GM18870 (cell line): Measurements from ENCODE around the gene CNMD.
"Not testable (repeated sequence)": the region's sequence is repeated elsewhere in the genome, so short reads cannot be mapped to it uniquely, and the experiment has no call there.

Experiments used
- ATAC-seq: cut with Tn5 transposase; IDR thresholded peaks from one replicate; pipeline ENCODE4 v1.9.1; 2021; ENCODE audit warnings: moderate library complexity; ENCODE audit not compliant: unreplicated experiment

CNMD gene

DNA sequence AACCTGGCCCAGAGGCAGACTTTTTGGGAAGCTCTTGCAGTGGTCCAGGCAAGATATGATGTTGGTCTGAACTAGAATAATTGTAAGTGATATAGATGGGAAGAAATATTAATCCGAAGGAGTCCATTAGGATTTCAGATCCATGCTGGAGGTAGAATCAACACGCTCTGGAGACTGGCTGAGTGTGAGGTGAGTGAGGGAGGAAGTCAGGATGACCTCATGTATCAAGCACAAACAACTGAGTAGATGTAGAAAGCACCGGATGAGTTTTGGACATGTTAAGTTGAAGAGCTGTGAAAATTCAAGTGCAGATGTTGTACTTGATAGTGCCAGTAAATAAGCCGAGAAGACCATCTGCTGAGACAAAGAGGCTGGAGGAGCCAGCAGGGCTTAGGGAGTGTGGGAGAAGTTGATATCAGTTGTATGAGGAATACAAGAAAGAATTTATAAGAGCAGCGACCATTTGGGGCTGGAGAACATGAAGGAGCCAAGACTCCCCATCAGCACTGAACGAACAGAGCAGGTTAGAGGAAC lies 5.3 kb upstream of the CNMD start:
- ATAC-seq: no peak

DNA sequence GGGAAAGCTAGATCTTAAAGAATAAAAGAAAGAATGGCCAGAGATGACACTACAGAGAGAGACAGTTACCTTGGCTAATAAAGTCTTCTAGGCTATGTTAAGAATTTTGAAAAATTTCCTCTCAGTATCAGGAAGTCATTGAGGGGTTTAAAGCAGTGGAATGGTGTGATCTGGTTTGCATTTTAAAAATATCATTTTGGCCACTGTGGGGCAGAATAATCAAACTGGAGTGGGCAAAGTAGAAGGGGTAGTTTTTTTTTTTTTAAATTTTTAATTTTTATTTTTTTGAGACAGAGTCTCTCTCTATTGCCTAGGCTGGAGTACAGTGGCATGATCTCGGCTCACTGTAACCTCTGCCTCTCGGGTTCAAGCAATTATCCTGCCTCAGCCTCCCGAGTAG lies 4.4 kb upstream of the CNMD start:
- ATAC-seq: no peak

DNA sequence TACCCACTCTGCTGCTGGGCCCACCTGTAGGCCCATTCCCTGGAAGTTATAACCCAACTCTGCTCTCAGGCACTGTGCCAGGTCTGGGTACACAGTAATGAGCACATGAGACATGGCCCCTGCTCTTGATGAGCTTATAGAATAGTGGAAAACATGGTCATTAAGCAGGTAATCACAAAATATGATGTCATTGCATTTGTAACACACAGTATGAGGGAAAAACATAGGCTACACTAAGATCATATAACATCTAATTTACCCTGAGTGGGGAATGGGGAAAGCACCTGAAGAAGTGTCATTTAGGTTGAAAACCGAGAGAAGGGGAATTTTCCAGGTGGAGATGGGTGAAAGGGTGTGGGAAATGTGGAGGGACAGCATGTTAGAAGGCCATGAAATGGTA lies 3.9 kb upstream of the CNMD start:
- no peak for ATAC-seq

DNA sequence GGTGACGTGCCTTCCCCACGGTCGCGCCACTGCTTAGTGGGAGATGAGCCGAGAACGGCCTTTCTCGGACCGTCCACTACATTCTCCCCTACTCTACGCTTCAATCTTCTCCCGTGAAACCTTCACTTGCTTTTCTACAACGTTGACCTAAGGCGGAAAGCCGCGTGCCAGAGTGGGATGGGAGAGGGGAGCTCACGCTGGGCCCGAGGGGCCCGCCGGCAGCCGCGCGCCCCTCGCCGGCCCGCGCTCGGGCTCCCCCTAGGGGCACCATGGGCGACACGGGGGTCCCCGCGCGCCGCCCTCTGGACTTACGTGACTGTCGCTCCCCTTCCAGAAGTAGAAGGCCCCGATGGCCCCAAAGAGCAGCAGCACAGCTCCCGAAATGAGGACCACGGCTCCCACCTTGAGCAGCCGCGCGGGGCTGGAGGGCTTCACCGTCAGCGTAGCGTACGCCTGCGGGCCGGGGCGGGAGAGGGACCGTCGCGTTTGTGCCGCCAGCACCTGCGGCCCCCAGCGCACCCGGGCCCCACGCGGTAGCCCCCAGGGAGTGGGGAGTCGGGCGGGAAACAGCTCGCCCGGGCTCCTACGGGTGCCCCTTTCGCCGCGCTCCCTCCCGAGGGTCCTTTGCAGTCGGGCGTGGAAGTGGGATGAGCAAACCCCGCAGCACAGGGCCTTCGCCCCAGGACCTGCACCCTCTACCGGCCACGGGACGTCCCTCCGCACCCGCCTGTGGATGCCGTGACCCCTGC lies 727 bp downstream of the CNMD start:
- ATAC-seq: no peak

DNA sequence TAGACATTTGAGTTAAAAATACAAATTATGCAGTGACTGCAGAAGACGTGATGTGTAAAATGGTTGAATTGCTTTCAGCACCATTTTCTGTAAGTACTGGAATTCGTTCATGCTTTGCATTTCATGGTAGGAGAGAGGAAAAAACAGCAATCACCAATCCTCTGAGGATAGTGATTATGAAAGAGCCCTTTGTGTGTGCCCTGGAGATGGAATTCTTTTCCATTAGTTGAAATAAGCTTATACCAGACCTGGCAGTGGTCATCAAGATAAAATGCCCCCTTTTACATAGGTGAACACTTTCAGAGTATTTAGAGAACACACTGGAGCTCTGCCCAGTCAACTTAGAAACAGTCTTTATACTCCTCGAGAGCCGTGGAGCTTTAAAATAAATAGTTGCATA lies 1.7 kb downstream of the CNMD start:
- ATAC-seq: no peak

DNA sequence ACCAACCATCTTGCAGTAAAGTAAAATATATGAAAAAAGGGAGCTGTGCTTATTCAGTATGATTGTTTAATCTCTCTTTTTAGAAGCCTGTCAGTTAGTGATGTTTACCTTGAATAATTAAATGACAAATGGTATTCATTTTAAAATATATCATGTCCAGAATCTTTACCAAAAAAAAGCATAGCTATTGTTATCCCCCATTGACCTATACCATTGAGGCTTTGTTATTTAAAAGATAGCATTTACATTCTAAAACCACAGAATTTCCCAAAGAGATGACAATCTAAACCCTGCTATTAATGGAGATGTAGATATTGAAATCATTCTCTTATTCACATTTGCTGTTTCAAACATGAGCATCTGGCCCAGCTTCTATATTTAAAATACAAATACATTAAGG lies 2.2 kb downstream of the CNMD start:
- no peak for ATAC-seq

GRCh38 chr13:52736891-52737290 lies 2.7 kb downstream of the CNMD start:
- no peak for ATAC-seq

DNA sequence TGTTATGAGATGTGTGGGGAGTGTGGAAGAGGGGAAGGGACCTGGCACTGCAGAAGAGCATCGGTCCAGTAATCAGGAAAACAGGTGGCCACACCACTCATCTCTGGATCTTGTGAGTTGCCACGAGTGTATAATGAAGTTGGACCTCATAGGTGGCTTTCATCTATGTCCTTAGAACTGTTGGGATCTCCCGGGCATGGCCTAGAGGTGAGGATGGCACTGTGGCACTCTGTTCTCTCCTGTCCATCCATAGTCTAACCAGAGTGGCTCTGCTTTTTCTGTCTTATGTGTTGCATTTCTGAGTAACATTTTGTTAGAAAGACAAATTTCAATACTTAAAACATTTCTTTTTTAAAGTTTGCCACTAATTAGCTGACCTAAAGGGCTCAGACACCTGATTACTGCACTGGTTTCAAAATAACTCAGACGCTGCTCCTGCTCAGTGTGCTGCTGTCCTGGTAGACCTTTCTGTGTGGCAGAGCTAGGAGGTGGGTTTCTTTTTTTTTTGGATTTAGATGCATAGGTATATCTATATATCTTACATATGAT lies 5.5 kb downstream of the CNMD start:
- no peak for ATAC-seq

DNA sequence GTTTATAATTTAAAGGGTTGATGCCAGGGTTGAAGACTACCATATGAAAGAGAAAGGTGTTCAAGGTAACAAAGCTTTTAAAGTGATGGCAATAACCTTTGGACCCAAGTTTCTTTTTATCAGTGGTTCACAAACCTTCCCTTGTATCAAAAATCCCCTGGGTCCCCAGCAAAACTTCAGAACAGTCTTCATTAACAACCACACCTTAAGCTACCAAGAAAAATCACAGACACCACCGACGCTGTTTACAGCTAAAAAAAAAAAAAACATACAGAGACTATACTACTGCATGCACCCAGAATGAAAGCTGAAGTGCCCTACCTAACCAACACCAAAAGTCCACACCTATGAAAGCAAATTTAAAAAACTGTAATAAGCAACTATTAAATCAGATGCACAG lies 13.4 kb downstream of the CNMD start:
- ATAC-seq: no peak

- no peak for ATAC-seq
These were observed 14.3 kb downstream of the CNMD start for GRCh38 chr13:52725302-52725701.

DNA sequence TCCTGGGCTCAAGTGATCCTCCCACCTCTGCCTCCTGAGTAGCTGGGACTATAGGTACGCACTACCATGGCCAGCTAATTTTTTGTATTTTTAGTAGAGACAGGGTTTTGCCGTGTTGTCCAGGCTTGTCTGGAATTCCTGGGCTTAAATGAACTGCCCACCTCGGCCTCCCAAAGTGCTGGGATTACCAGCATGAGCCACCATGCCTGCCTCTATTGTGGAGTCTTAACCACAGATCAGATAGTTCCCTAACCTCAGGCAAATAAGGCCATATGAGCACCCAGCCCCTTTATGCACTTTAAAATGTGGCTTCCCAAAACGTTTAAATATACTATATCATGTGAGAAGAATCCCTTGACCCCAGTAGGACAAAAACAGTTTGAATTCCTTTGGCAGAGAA lies 16.4 kb downstream of the CNMD start:
- no peak for ATAC-seq

- ATAC-seq: not testable (repeated sequence)
These were observed 18.3 kb downstream of the CNMD start for GRCh38 chr13:52721356-52721755.

GRCh38 chr13:52720904-52721303 lies 18.7 kb downstream of the CNMD start:
- not testable (repeated sequence) for ATAC-seq

- no peak for ATAC-seq
These were observed 25.7 kb downstream of the CNMD start for GRCh38 chr13:52713894-52714293.

DNA sequence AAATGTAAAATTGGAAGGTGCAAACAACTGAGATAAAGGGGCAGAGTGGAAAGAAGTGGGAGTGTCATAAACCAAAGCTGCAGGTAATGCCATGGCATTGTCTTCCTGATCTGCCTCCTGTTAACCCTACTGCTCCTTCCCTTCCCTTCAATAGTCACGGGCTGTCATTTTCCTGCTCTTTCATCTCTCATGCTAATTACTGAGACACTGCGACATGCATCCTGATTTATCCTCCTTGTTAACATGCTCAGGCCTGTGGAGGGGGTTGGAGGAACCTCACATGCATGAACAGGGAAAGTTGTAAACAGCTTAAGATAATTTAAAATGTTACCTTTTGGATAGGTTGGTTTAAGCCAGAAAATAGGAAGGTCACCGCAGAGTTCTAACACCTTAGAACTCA lies 27.2 kb downstream of the CNMD start:
- no peak for ATAC-seq

DNA sequence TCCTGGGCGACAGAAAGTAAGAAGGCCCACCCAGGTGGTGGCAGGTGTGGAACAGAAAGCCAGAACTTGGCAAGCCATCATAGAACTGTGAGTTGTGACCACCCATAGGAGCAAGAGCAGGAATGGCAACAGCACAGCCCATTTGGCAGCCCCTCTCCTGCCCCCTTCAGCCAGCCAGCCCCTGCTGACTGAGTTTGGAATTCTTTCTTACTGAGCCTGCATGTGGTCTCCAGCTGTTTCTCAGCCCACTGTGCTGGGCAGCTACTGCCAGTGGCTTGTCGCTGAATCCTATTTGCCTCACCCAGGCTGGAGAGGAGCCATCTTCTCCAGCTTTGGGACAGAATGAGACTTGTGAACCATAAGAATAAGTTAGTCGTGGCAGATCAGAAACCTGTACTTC lies 28.3 kb downstream of the CNMD start:
- no peak for ATAC-seq

DNA sequence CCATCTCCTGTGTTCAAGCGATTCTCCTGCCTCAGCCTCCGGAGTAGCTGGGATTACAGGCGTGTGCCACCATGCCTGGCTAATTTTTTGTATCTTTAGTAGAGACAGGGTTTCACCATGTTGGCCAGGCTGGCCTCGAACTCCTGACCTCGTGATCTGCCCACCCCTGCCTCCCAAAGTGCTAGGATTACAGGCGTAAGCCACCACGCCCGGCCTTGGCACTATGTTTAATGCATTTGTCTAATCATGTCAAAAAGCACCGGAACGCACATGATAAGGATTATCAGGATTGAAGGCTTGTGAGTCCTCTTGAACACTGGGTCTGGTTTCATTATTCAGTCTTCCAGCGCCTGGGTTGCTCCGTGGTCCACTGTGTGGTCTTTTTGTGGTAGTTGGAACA lies 31.4 kb downstream of the CNMD start:
- not testable (repeated sequence) for ATAC-seq

DNA sequence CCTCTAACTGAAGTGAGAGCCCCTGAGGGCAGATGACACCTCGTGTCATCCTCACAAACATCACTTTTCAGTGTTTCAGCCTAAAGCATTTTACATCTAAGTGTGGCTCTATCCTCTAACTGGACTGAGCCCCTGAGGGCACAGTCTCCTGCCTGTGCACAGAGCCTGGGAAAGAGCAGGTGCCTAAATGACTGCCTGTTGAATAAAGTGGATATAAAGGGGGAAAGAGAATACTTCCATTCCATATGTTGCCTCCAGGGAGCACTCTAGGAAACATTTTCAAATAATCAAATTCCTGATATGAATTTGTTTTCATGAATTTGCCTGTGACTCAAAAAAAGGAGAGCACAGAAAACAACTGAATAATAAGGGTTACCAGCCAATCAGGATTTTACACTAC lies 32.2 kb downstream of the CNMD start:
- no peak for ATAC-seq

DNA sequence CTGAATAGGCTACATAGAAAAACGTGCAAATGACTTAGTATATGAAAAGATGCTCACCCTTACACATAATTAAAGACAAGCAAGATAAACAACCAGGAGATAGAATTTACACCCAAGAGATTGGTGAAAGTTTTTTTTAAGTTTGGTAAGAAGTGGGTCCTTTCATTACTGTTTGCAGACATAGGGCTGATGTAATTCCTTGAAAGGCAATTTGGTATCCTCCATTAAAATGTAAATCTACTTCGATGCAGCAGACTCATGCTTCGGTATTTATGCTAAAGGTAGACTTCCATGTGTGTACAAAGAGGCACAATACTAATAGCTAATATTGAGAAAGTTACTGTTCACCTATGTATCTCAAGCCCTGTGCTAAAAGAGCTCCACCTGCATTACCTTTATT lies 33.5 kb downstream of the CNMD start:
- ATAC-seq: no peak

- no peak for ATAC-seq
These were observed 36.1 kb downstream of the CNMD start for GRCh38 chr13:52703482-52703881.

DNA sequence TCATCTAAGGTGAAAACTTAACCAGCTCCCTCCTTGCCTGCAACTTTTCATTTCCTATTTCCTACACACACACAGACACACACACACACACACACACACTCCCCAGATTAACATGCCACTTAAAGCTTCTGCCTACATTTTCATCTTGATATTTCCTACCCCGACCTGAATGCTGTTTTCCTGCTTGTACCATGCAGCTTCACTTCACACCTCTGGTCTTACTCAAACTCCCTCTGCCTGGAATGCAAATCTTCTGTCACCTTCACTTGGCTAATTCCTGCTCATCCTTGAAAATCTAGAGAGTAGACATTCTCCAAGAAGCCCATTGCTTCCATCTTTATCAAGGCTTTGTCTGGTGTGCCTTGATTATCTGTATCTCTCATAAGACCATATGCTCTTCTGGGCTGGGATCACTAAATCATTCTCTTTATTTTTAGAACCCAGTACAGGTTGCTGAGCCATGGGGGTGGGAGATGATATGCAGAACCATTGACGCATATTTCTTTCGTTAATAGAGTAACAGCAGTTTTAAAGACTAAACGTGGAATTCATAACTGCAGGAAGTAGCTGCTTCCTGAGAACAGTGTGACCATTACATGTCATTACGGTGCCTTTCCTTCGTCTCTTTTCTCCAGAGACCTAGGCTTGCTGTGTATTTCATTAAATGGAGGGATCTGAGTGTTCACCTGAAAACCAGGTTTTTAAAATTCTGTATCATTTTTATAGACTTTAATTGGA lies 37.7 kb downstream of the CNMD start:
- ATAC-seq: no peak

DNA sequence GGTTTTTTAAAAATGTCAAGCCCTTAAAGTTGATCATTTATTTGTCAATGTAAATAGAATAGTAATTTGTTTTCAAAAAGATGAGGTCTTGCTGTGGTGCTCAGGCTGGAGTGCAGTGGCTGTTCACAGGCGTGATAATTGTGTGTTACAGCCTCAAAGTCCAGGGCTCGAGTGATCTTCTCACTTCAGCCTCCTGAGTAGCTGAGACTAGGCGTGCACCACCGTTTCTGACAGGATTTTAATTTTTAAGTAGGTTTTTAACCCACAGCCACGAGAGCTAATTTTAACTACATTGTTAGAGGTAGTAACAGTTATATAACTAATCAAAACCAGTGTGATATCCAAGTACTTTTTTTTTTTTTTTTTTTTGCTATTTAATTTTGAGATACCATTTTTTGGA lies 43.1 kb downstream of the CNMD start:
- no peak for ATAC-seq
